ENCODE data around the gene HDGF. TPM values are rescaled to one million over a fixed set of nuclear protein-coding genes. Genes with fewer than 3 reads are reported as not detected.

Gene HDGF
- total and polyA plus RNA-seq, 9 of the 15 experiments (the other 6 are each of a cell fraction or from before 2014, with no cell fraction given) = 38.8 to 601 (median 400) TPM

GRCh38 chr1:156751757-156752481 lies 444 bp upstream of the HDGF start (continued):
- peak; percentile 42; the same call in 1 of the 2 replicates for TF ChIP-seq RAD51 (IDR thresholded peaks at IDR 0.05; ENCODE audit: borderline replicate concordance, low read depth)
- no peak for TF ChIP-seq KAT8 (IDR thresholded peaks at IDR 0.05; ENCODE audit: low read depth)
- TF ChIP-seq GABPB2 (CRISPR knock-in tag; conservative IDR thresholded peaks at IDR 0.05) = no peak
- peak in 1 of 2 experiments; percentile 80; a peak in 2 of 4 replicates for TF ChIP-seq SIN3A (IDR thresholded peaks at IDR 0.05; ENCODE audit: borderline replicate concordance in 2 of 2, control insufficient read depth in 1 of 2, low read depth in 2 of 2, low read length in 2 of 2)
- TF ChIP-seq CXXC5 (CRISPR knock-in tag; IDR thresholded peaks at IDR 0.05) = peak; percentile 89
- peak; percentile 56; the same call in 1 of the 2 replicates for TF ChIP-seq MBD2 (IDR thresholded peaks at IDR 0.05; ENCODE audit: borderline replicate concordance, low read depth)
- TF ChIP-seq TRIM28 (IDR thresholded peaks at IDR 0.05) = no peak
- peak; percentile 53 for TF ChIP-seq CHD2 (IDR thresholded peaks at IDR 0.05; ENCODE audit: low read depth, low read length)
- TF ChIP-seq NFIC (IDR thresholded peaks at IDR 0.05) = peak; percentile 33; the same call in 1 of the 2 replicates
- TF ChIP-seq TAF1 (IDR thresholded peaks at IDR 0.05; ENCODE audit: control insufficient read depth, extremely low read depth, insufficient read depth, low read length, severe bottlenecking) = peak; percentile 82
- no peak; the same call in 1 of the 2 replicates for TF ChIP-seq MYNN (IDR thresholded peaks at IDR 0.05)
- TF ChIP-seq MYNN (CRISPR knock-in tag; IDR thresholded peaks at IDR 0.05) = no peak
- TF ChIP-seq HMG20B (CRISPR knock-in tag; IDR thresholded peaks at IDR 0.05) = no peak
- no peak; a peak in 1 of 4 replicates for TF ChIP-seq NONO (IDR thresholded peaks at IDR 0.05; ENCODE audit: low read depth in 2 of 2, low read length in 1 of 2)
- TF ChIP-seq E2F3 (CRISPR knock-in tag; IDR thresholded peaks at IDR 0.05) = 0 out of 2 replicates have a peak, but pooled peaks have one; percentile 33
- TF ChIP-seq YY1 (IDR thresholded peaks at IDR 0.05; ENCODE audit: borderline replicate concordance in 1 of 3, control insufficient read depth in 1 of 3, extremely low read depth in 1 of 3, insufficient read depth in 3 of 3, insufficient read length in 1 of 3, insufficient replicate concordance in 2 of 3, low read depth in 1 of 3, low read length in 2 of 3) = peak in 2 of 3 experiments; percentile 27 to 82
- peak; percentile 89 for TF ChIP-seq CREM (IDR thresholded peaks at IDR 0.05; ENCODE audit: low read depth)
- TF ChIP-seq GABPB1 (CRISPR knock-in tag; IDR thresholded peaks at IDR 0.05) = peak; percentile 32; the same call in 1 of the 2 replicates
- no peak for TF ChIP-seq ZBED1 (IDR thresholded peaks at IDR 0.05)
- TF ChIP-seq ARNT (IDR thresholded peaks at IDR 0.05) = no peak
- TF ChIP-seq TCF7L2 (IDR thresholded peaks at IDR 0.05; ENCODE audit: low read depth, low read length) = no peak
- TF ChIP-seq C11orf30 (IDR thresholded peaks at IDR 0.05; ENCODE audit: low read depth) = peak; percentile 67
- no peak for TF ChIP-seq LARP7 (IDR thresholded peaks at IDR 0.05)
- no peak for TF ChIP-seq GTF3C2 (IDR thresholded peaks at IDR 0.05; ENCODE audit: borderline replicate concordance, extremely low read depth, insufficient read length)
- 0 out of 2 replicates have a peak, but pooled peaks have one; percentile 15 for TF ChIP-seq GABPA (tag; conservative IDR thresholded peaks at IDR 0.05; ENCODE audit: low read depth)
- TF ChIP-seq HLTF (IDR thresholded peaks at IDR 0.05) = no peak
- no peak for TF ChIP-seq MAFF (IDR thresholded peaks at IDR 0.05; ENCODE audit: low read length)

Data from K562 (cell line).